Endothelial cell of umbilical vein (primary cell): Measurements from ENCODE around the gene ACAD9.

ENCODE experiments used
- CTCF ChIP-seq, 2 donors: IDR thresholded peaks; 1 replicate in 1 of 2; 2 replicates in 1 of 2; pipeline ENCODE4 v1.5.1; 2011; ENCODE audit warnings: low read length in 2 of 2, mild to moderate bottlenecking in 2 of 2, moderate library complexity in 2 of 2, control low read depth in 1 of 2, inconsistent platforms in 1 of 2, low read depth in 1 of 2; ENCODE audit not compliant: insufficient read depth in 1 of 2; ENCODE audit errors: extremely low read depth in 1 of 2
- JUN ChIP-seq: IDR thresholded peaks from 2 replicates; pipeline ENCODE4 v1.6.1; 2011; ENCODE audit warnings: borderline replicate concordance, low read depth; ENCODE audit not compliant: insufficient read length, insufficient read depth
- POLR2A ChIP-seq: IDR thresholded peaks from 2 replicates; pipeline ENCODE4 v1.6.1; 2012; ENCODE audit warnings: low read depth, mild to moderate bottlenecking, control low read depth, low read length
- POLR2AphosphoS5 ChIP-seq: IDR thresholded peaks from 2 replicates; pipeline ENCODE4 v1.6.1; 2012; ENCODE audit warnings: low read depth, mild to moderate bottlenecking, control low read depth, low read length, moderate library complexity; ENCODE audit not compliant: insufficient read depth

- no peak for TF ChIP-seq POLR2A
- no peak for TF ChIP-seq POLR2AphosphoS5
- no peak for TF ChIP-seq CTCF (IDR thresholded peaks at IDR 0.05; ENCODE audit: extremely low read depth in 1 of 2, insufficient read depth in 1 of 2, low read depth in 1 of 2, low read length in 2 of 2)
- TF ChIP-seq JUN, result no peak
Observed at GRCh38 chr3:128906031-128906803, 26.8 kb downstream of the ACAD9 start.
